NCI-H1930 (cell line): ENCODE data around the gene WDPCP.
A peak's percentile ranks its signal among the peaks of the same experiment; 100 is the strongest.
"Not testable (repeated sequence)": the region's sequence is repeated elsewhere in the genome, so short reads cannot be mapped to it uniquely, and the experiment has no call there.

ENCODE experiments used
- DNase-seq, 2 experiments: peaks; one replicate each; lab custom pipeline; 2025; lab: John Stamatoyannopoulos, UW

WDPCP gene

GRCh38 chr2:63099032-63099431 lies 489.2 kb downstream of the WDPCP start:
- DNase-seq: no peak

- DNase-seq: no peak
Measured at GRCh38 chr2:63096491-63096890, 491.8 kb downstream of the WDPCP start.

- DNase-seq: no peak
Measured at GRCh38 chr2:63093502-63093901, 494.8 kb downstream of the WDPCP start.

- DNase-seq: no peak
Measured at GRCh38 chr2:63092857-63093256, 495.4 kb downstream of the WDPCP start.

- no peak for DNase-seq
Measured at GRCh38 chr2:63092401-63092800, 495.9 kb downstream of the WDPCP start.

- no peak for DNase-seq
Measured at GRCh38 chr2:63086687-63087086, 501.6 kb downstream of the WDPCP start.

GRCh38 chr2:63081404-63081803 lies 506.9 kb downstream of the WDPCP start:
- no peak for DNase-seq

GRCh38 chr2:63078852-63079606 lies 509.2 kb downstream of the WDPCP start:
- DNase-seq: peak in 1 of 2 experiments; percentile 6

GRCh38 chr2:63074399-63074798 lies 513.9 kb downstream of the WDPCP start:
- DNase-seq: not testable (repeated sequence)

- no peak for DNase-seq
Measured at GRCh38 chr2:63073994-63074393, 514.3 kb downstream of the WDPCP start.

GRCh38 chr2:63071664-63072063 lies 516.6 kb downstream of the WDPCP start:
- no peak for DNase-seq
